D341Med (cell line): ENCODE measurements around the gene VGF.

Source experiments
- DNase-seq: peaks from one replicate; pipeline ENCODE4 v3.0.0; 2012; ENCODE audit warnings: low spot score

The VGF gene

GRCh38 chr7:101165958-101166647 is 734 bp upstream of the VGF start:
- DNase-seq, result no peak

- DNase-seq, result no peak
Observed at GRCh38 chr7:101164071-101164840, 1.1 kb downstream of the VGF start.

GRCh38 chr7:101163279-101164070 is 1.9 kb downstream of the VGF start:
- peak; percentile 59 for DNase-seq

GRCh38 chr7:101162551-101163278 is 2.7 kb downstream of the VGF start:
- peak; percentile 80 for DNase-seq

- DNase-seq, result no peak
Observed at GRCh38 chr7:101161692-101162471, 3.5 kb downstream of the VGF start.

- no peak for DNase-seq
Observed at GRCh38 chr7:101160910-101161309, 4.5 kb downstream of the VGF start.

GRCh38 chr7:101159696-101160674 is 5.4 kb downstream of the VGF start:
- no peak for DNase-seq

- no peak for DNase-seq
Observed at GRCh38 chr7:101156866-101157589, 8.3 kb downstream of the VGF start.

- DNase-seq, result no peak
Observed at GRCh38 chr7:101156277-101156676, 9.1 kb downstream of the VGF start.

GRCh38 chr7:101155303-101155702 is 10.1 kb downstream of the VGF start:
- no peak for DNase-seq

- DNase-seq, result no peak
Observed at GRCh38 chr7:101154693-101155102, 10.7 kb downstream of the VGF start.

- peak; percentile 98 for DNase-seq
Observed at GRCh38 chr7:101153969-101154692, 11.2 kb downstream of the VGF start, which contains the start of gene AP1S1. Gene AP1S1, plus strand, starts transcription at chr7:101154476. Its CDS starts 39 bp downstream, at chr7:101154515.

- DNase-seq, result no peak
Observed at GRCh38 chr7:101151908-101152651, 13.3 kb downstream of the VGF start.

- DNase-seq, result no peak
Observed at GRCh38 chr7:101140746-101141382, 24.5 kb downstream of the VGF start.

GRCh38 chr7:101140339-101140699 is 25.1 kb downstream of the VGF start:
- no peak for DNase-seq

- peak; percentile 64 for DNase-seq
Observed at GRCh38 chr7:101138213-101138870, 27.0 kb downstream of the VGF start.
